PC-9 (cell line): ENCODE results near the gene USE1. TPM values are rescaled to one million over a fixed set of nuclear protein-coding genes. Genes with fewer than 3 reads are reported as not detected.
"Not testable (repeated sequence)": the region's sequence is repeated elsewhere in the genome, so short reads cannot be mapped to it uniquely, and the experiment has no call there.

ENCODE experiments used
- BruUV-seq: library from RNA; stranded (reverse); fragments of 400-500 nt; replicated peaks from 2 replicates; lab custom pipeline; 2021; lab: Mats Ljungman, UMichigan
- CTCF ChIA-PET: fragments of 300-600 bp; sonication (Branson Sonifier 250); formaldehyde crosslinking; loops from one replicate; lab custom pipeline; 2022; ENCODE audit warnings: antibody characterized with exemption; lab: Charles Lee
- POLR2A ChIA-PET: fragments of 300-600 bp; sonication (Branson Sonifier 250); formaldehyde crosslinking; loops from one replicate; lab custom pipeline; 2022; ENCODE audit warnings: antibody characterized with exemption; ENCODE audit not compliant: unreplicated experiment; lab: Charles Lee
- DNase-seq, 2 experiments: peaks; one replicate each; pipeline versions ENCODE4 v3.0.0 to v3.0.0-alpha.2; 2015 to 2022; ENCODE audit warnings: mixed read lengths in 1 of 2
- H2AFZ ChIP-seq: fragments of 200-600 bp; sonication (generic); 2 replicates; pipeline ENCODE4 v1.8.1; 2017; ENCODE audit warnings: antibody characterized with exemption
- H3F3A ChIP-seq: fragments of 200-600 bp; sonication (generic); 2 replicates; pipeline ENCODE4 v1.8.1; 2017; ENCODE audit warnings: antibody characterized with exemption, mild to moderate bottlenecking, low read depth; ENCODE audit not compliant: insufficient read depth
- H3K27ac ChIP-seq: fragments of 200-600 bp; sonication (generic); 2 replicates; pipeline ENCODE4 v1.6.1; 2016; ENCODE audit warnings: mixed run types
- H3K27me3 ChIP-seq: fragments of 200-600 bp; sonication (generic); 2 replicates; pipeline ENCODE4 v1.6.1; 2016; ENCODE audit warnings: low read depth, mixed run types; ENCODE audit not compliant: insufficient read depth
- H3K36me3 ChIP-seq: fragments of 200-600 bp; sonication (generic); 2 replicates; pipeline ENCODE4 v1.6.1; 2016; ENCODE audit warnings: low read depth, mixed run types
- H3K4me1 ChIP-seq: fragments of 200-600 bp; sonication (generic); replicated peaks from 2 replicates; pipeline ENCODE4 v1.6.1; 2016; ENCODE audit warnings: mixed run types; ENCODE audit not compliant: insufficient read depth
- H3K4me2 ChIP-seq: fragments of 200-600 bp; sonication (generic); 2 replicates; pipeline ENCODE4 v1.6.1; 2017; ENCODE audit warnings: mixed run types
- H3K4me3 ChIP-seq: fragments of 200-600 bp; sonication (generic); 2 replicates; pipeline ENCODE4 v1.6.1; 2016; ENCODE audit warnings: mixed run types
- H3K79me2 ChIP-seq: fragments of 200-600 bp; sonication (generic); 2 replicates; pipeline ENCODE4 v1.6.1; 2017; ENCODE audit warnings: low read depth, mixed run types
- H3K9me2 ChIP-seq: fragments of 200-600 bp; sonication (generic); 2 replicates; pipeline ENCODE4 v1.8.1; 2017; ENCODE audit warnings: mild to moderate bottlenecking; ENCODE audit not compliant: insufficient read depth
- H3K9me3 ChIP-seq: fragments of 200-600 bp; sonication (generic); 2 replicates; pipeline ENCODE4 v1.8.1; 2016; ENCODE audit warnings: low read depth; ENCODE audit not compliant: insufficient read depth
- H4K20me1 ChIP-seq: fragments of 200-600 bp; sonication (generic); 2 replicates; pipeline ENCODE4 v1.8.1; 2017; ENCODE audit not compliant: insufficient read depth
- CTCF ChIP-seq: fragments of 200-600 bp; sonication (generic); conservative IDR thresholded peaks from 2 replicates; pipeline ENCODE4 v1.6.1; 2017; ENCODE audit warnings: mixed run types, antibody characterized with exemption, mild to moderate bottlenecking, moderate library complexity
- EZH2 ChIP-seq: fragments of 200-600 bp; sonication (generic); IDR thresholded peaks from 2 replicates; pipeline ENCODE4 v1.8.0; 2017; ENCODE audit warnings: antibody characterized with exemption, low read depth
- intact Hi-C: fragments of 100-400 bp; cut with micrococcal nuclease; formaldehyde crosslinking; loops from one replicate; pipeline ENCODE4 v1.10.0; 2022; ENCODE audit not compliant: unreplicated experiment
- total RNA-seq: library from RNA; stranded (reverse); gene quantifications from 2 replicates; pipeline ENCODE4 v1.2.3, GENCODE V29; 2021

The USE1 gene
- total RNA-seq, 1 experiment from 2014 or later: 19.8 TPM

GRCh38 chr19:17185590-17185989, 29.6 kb upstream of the USE1 start:
- Histone ChIP-seq H3K4me1 (no peaks in the 10 kb centered on the region), H3K27ac (no peak overlapping the region)

GRCh38 chr19:17191736-17192135, 23.4 kb upstream of the USE1 start:
- intact Hi-C loops, POLR2A ChIA-PET, H2AFZ ChIP-seq, H3K4me2 ChIP-seq, H3K4me3 ChIP-seq, H3K27ac ChIP-seq, CTCF ChIA-PET, H3F3A ChIP-seq, H3K9me3 ChIP-seq, H4K20me1 ChIP-seq, H3K79me2 ChIP-seq, H3K9me2 ChIP-seq, BruUV-seq, H3K27me3 ChIP-seq, H3K4me1 ChIP-seq, DNase-seq: not testable (repeated sequence)
- H3K36me3 ChIP-seq: 0 out of 2 replicates have a peak, but pooled peaks cover 11% of the 10 kb centered on the region

More at GRCh38 chr19:17185590-17185989, 29.6 kb upstream of the USE1 start:
- intact Hi-C loops: no loop called here
- Histone ChIP-seq H3K4me2 (no peak overlapping the region), H3K36me3 (no peaks in the 10 kb centered on the region), H3K4me3 (no peak overlapping the region), H3K27me3 (no peaks in the 10 kb centered on the region), H3K79me2 (no peaks in the 10 kb centered on the region), H2AFZ (no peak overlapping the region), H3F3A (peaks cover 7% of the 10 kb centered on the region; the same call in 1 of the 2 replicates), H3K9me3 (no peaks in the 10 kb centered on the region), H3K9me2 (no peaks in the 10 kb centered on the region), H4K20me1 (0 out of 2 replicates have a peak, but pooled peaks cover 3% of the 10 kb centered on the region)
- no peak for TF ChIP-seq EZH2
- TF ChIP-seq CTCF: no peak
- ChIA-PET POLR2A (no interaction called here), CTCF (no interaction called here)
- DNase-seq: no peak
- BruUV-seq: no TSS peak

GRCh38 chr19:17192751-17193150, 22.4 kb upstream of the USE1 start:
- Histone ChIP-seq H3K27me3 (no peaks in the 10 kb centered on the region), H2AFZ (no peak overlapping the region), H3K4me1 (no peaks in the 10 kb centered on the region), H3K36me3 (0 out of 2 replicates have a peak, but pooled peaks cover 11% of the 10 kb centered on the region), H3F3A (peaks cover 7% of the 10 kb centered on the region; the same call in 1 of the 2 replicates), H3K4me3 (no peak overlapping the region), H3K9me3 (no peaks in the 10 kb centered on the region), H3K79me2 (no peaks in the 10 kb centered on the region), H3K27ac (no peak overlapping the region), H4K20me1 (0 out of 2 replicates have a peak, but pooled peaks cover 3% of the 10 kb centered on the region), H3K4me2 (no peak overlapping the region), H3K9me2 (no peaks in the 10 kb centered on the region)
- BruUV-seq: no TSS peak
- ChIA-PET POLR2A (no interaction called here), CTCF (no interaction called here)
- intact Hi-C loops: no loop called here
- TF ChIP-seq EZH2 (no peak), CTCF (no peak)
- DNase-seq: no peak

GRCh38 chr19:17194608-17195007, 20.5 kb upstream of the USE1 start:
- H3K79me2 ChIP-seq: no peaks in the 10 kb centered on the region
- no peak overlapping the region for H3K27ac ChIP-seq
- no TSS peak for BruUV-seq
- no peak overlapping the region for H3K4me3 ChIP-seq
- no peak for DNase-seq
- H3K4me1 ChIP-seq: no peaks in the 10 kb centered on the region
- POLR2A ChIA-PET: no interaction called here
- H3K27me3 ChIP-seq: no peaks in the 10 kb centered on the region
- CTCF ChIA-PET: no interaction called here
- 0 out of 2 replicates have a peak, but pooled peaks cover 11% of the 10 kb centered on the region for H3K36me3 ChIP-seq
- H3K4me2 ChIP-seq: no peak overlapping the region
- no peaks in the 10 kb centered on the region for H3K9me2 ChIP-seq
- no peak overlapping the region for H2AFZ ChIP-seq
- 0 out of 2 replicates have a peak, but pooled peaks cover 3% of the 10 kb centered on the region for H4K20me1 ChIP-seq
- TF ChIP-seq CTCF: no peak
- TF ChIP-seq EZH2: no peak
- H3F3A ChIP-seq: no peaks in the 10 kb centered on the region
- H3K9me3 ChIP-seq: no peaks in the 10 kb centered on the region
- intact Hi-C loops: no loop called here
